GM21360 (cell line): Measurements from ENCODE around the gene DOCK1.
"Not testable (repeated sequence)": the region's sequence is repeated elsewhere in the genome, so short reads cannot be mapped to it uniquely, and the experiment has no call there.

ENCODE experiments used
- ATAC-seq: cut with Tn5 transposase; IDR thresholded peaks from one replicate; pipeline ENCODE4 v1.9.1; 2021; ENCODE audit warnings: mild to moderate bottlenecking, moderate library complexity; ENCODE audit not compliant: unreplicated experiment

Gene DOCK1

GRCh38 chr10:126904818-126905701, at the start of gene DOCK1:
Gene DOCK1, plus strand, starts transcription at chr10:126905428. Its CDS starts 90 bp downstream, at chr10:126905518.
- no peak for ATAC-seq

GRCh38 chr10:126857178-126857806, 47.9 kb upstream of the DOCK1 start:
- ATAC-seq = no peak

GRCh38 chr10:126867567-126868365, 37.5 kb upstream of the DOCK1 start:
- ATAC-seq = no peak

- no peak for ATAC-seq
Observed at GRCh38 chr10:126868371-126868770, 36.9 kb upstream of the DOCK1 start.

GRCh38 chr10:126872135-126872534, 33.1 kb upstream of the DOCK1 start:
- no peak for ATAC-seq

GRCh38 chr10:126872768-126873167, 32.5 kb upstream of the DOCK1 start:
- no peak for ATAC-seq

- no peak for ATAC-seq
Observed at GRCh38 chr10:126876456-126876855, 28.8 kb upstream of the DOCK1 start.

- no peak for ATAC-seq
Observed at GRCh38 chr10:126877390-126877789, 27.8 kb upstream of the DOCK1 start.

GRCh38 chr10:126878594-126878993, 26.6 kb upstream of the DOCK1 start:
- no peak for ATAC-seq

GRCh38 chr10:126880926-126881325, 24.3 kb upstream of the DOCK1 start:
- no peak for ATAC-seq

- ATAC-seq = not testable (repeated sequence)
Observed at GRCh38 chr10:126882055-126882454, 23.2 kb upstream of the DOCK1 start.

- ATAC-seq = not testable (repeated sequence)
Observed at GRCh38 chr10:126888436-126888835, 16.8 kb upstream of the DOCK1 start.

- no peak for ATAC-seq
Observed at GRCh38 chr10:126889421-126889820, 15.8 kb upstream of the DOCK1 start.

- ATAC-seq = not testable (repeated sequence)
Observed at GRCh38 chr10:126890797-126891196, 14.4 kb upstream of the DOCK1 start.

GRCh38 chr10:126892226-126893175, 12.7 kb upstream of the DOCK1 start:
- no peak for ATAC-seq

- ATAC-seq = no peak
Observed at GRCh38 chr10:126893206-126893605, 12.0 kb upstream of the DOCK1 start.

GRCh38 chr10:126893841-126894240, 11.4 kb upstream of the DOCK1 start:
- no peak for ATAC-seq

- ATAC-seq = no peak
Observed at GRCh38 chr10:126895214-126895781, 9.9 kb upstream of the DOCK1 start.

GRCh38 chr10:126898460-126898859, 6.8 kb upstream of the DOCK1 start:
- no peak for ATAC-seq

- not testable (repeated sequence) for ATAC-seq
Observed at GRCh38 chr10:126899529-126899928, 5.7 kb upstream of the DOCK1 start.
